Loucy (cell line): ENCODE measurements around the gene TSPEAR.

Source experiments
- EZH2phosphoT487 ChIP-seq: fragments of 200-600 bp; IDR thresholded peaks from 2 replicates; pipeline ENCODE4 v1.6.1; 2018; ENCODE audit warnings: antibody characterized with exemption, mild to moderate bottlenecking, moderate library complexity, borderline replicate concordance
- TF ChIP-seq, protein P1 (sequence below): fragments of 200-600 bp; sonication (generic); conservative IDR thresholded peaks from 2 replicates; pipeline ENCODE4 v1.5.1; 2014; ENCODE audit warnings: mild to moderate bottlenecking, antibody characterized with exemption, low read length

DNA sequence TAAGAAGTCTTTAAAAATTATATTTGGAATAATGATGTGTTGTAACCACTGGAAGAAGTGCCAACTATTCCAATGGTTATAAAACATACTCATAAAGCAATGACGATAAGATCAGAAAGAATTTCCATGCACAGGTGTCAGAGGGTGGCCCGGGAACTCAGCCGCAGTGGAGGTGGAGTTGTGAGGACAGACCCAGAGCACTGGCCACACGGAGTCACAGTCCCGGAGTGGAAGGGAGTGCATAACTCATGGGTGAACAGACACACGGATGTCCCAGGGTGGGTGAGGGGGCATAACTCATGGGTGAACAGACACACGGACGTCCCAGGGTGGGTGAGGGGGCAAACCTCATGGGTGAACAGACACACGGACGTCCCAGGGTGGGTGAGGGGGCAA, 135.3 kb downstream of the TSPEAR start:
- TF ChIP-seq, protein P1, sequence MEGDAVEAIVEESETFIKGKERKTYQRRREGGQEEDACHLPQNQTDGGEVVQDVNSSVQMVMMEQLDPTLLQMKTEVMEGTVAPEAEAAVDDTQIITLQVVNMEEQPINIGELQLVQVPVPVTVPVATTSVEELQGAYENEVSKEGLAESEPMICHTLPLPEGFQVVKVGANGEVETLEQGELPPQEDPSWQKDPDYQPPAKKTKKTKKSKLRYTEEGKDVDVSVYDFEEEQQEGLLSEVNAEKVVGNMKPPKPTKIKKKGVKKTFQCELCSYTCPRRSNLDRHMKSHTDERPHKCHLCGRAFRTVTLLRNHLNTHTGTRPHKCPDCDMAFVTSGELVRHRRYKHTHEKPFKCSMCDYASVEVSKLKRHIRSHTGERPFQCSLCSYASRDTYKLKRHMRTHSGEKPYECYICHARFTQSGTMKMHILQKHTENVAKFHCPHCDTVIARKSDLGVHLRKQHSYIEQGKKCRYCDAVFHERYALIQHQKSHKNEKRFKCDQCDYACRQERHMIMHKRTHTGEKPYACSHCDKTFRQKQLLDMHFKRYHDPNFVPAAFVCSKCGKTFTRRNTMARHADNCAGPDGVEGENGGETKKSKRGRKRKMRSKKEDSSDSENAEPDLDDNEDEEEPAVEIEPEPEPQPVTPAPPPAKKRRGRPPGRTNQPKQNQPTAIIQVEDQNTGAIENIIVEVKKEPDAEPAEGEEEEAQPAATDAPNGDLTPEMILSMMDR = no peak
- TF ChIP-seq EZH2phosphoT487 = no peak
